GM19467 (cell line): ENCODE results near the gene SLC43A3.
"Not testable (repeated sequence)": the region's sequence is repeated elsewhere in the genome, so short reads cannot be mapped to it uniquely, and the experiment has no call there.

Experiments used
- ATAC-seq: cut with Tn5 transposase; IDR thresholded peaks from one replicate; pipeline ENCODE4 v1.9.1; 2021; ENCODE audit warnings: mild to moderate bottlenecking, moderate library complexity; ENCODE audit not compliant: unreplicated experiment

The SLC43A3 gene

DNA sequence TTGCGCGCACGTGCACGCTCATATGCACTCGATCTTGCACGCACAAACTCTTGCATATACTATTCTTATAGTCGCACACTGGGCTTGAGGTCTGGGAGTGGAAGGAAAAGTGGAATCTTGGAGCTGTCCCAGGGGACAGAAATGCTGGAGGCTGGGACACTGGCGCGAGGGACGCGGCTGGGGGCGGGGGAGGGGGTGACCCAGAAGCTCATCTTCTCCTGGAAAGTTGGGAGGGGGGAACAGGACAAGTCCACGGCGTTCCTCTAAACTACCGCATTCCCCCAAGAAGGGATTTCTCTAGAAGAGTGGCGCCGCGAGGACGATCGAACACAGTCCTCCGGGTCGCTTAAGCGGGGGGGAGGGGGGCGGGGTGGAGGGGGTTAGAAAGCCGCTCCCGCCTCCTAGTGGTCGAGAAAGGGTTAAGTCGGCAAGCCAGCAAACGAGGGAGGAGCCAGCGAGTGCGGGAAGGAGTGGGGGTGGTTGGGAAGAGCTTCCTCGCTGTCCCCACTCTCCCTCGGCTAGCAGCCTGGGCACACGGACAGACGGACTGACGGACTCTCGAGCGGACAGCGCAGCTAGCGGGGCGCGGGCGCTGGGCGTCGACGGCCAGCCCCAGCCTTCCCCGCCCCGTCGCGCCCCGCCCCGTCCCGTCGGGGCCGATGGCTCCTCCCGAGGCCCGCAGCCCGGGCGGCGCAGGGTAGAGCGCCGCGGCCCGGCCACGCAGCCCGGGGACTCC, 33.3 kb upstream of the SLC43A3 start, which contains the start of gene RTN4RL2:
TSS of gene RTN4RL2 (plus strand) at position 507 of the 736 bp plus-strand sequence. CDS start 338 bp downstream, outside the sequence.
- no peak for ATAC-seq

DNA sequence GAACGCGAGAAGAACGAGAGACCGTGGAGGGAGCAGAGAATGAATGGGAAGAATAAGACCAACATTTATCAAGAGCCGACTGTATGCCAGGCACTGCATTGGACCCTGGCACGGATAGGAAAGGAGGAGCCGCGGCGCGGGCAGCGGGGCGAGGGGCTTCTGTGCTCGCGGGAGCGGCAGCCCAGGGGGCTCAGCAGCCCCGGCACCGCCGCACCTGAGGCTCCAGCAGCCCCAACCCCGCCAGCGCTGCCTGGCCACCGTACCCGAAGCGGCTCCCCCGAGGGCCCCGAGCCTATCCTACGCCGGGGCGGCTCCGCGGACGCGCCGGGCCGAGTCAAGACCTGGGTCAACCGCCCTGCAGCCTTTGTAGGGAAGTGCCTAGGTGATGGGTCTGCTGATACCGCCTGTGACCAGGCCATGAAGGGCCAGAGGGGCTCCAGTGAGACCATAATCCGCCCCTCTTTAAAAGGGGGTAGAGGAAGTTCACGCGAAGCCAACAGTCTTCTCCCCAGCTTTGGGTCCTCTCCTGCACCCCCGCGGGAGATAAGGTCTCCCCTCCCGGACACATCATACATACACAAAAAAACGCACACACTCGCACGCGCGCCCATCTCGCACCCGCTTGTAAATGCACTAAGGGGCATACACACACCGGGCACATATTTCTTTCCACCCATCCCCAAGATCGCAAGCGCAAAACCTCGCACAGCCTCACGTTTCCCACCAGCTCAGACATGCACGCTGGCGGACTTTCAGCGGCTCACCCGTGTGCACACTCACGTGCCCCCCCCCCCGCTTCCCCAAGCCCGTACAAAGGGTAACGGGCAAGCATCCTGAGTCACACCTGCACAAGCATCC, 32.5 kb upstream of the SLC43A3 start:
- no peak for ATAC-seq

DNA sequence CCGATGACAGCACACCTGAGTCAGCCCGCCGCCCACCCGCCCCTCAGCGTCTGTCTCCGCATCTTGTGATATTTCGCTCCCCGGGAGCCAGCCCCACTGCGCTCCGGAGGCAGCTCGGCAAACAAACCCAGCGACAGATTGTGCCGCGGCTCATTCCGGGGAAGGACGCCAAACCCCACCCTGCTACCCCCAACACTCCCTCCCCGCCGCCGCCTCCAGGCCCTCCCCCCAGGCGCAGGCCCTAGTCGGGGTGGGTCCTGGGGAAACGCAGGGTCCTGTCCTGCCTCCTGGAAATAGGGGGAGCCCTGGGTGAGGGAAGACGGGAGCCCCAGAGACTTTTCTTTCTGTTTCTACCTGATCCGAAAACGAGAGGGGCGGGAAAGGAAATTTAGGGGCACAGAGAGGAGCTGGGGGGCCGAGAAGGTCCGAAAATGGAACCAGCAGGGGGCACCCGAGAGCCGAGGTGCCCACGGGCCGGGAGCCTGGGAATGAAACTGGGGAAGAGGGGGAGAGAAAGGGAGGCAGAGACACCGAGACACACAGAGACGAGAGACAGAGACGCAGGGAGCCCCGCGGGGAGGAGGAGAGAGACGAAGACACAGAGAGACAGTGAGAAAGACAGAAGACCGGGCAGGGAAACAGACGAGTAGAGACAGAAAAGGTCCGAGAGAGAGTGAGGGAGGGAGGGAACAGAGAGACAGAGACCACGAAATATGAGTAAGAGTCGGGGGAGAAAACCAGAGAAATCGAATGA, 31.7 kb upstream of the SLC43A3 start:
- no peak for ATAC-seq

DNA sequence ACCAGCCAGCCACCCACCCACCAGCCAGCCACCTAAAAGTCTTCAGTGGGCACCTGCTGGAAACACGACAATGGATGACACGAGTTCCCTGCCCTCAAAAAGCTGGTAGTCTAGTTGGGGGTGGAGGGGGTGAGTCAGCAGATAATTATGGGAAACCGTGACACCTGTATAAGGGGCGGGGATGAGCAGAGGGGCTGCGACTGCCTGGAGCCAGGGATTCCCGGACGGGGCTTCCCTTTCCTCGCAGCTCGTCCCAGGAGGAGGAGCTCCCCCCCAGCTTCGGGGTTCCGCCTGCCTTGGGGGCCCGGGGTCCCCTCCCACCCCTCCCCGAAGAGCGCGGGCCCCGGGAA, 31.1 kb upstream of the SLC43A3 start:
- ATAC-seq = no peak

DNA sequence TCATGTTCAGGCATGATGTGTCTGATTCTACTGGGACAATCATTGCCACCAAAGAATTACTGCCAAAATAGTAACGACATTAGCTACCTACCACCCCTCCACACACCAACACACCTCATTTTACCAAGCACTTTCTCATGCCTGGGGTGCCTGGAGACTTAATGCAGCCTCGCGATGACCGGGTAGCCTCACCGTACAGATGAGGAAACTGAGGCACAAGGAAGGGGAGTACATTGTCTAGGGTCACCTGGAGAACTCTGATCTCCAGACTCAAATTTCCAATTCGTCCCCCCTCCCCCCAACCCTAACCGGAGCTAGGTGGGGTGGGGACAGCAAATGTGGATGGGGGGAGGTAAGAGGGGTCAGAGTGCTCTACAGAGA, 30.7 kb upstream of the SLC43A3 start:
- ATAC-seq = peak; percentile 27

DNA sequence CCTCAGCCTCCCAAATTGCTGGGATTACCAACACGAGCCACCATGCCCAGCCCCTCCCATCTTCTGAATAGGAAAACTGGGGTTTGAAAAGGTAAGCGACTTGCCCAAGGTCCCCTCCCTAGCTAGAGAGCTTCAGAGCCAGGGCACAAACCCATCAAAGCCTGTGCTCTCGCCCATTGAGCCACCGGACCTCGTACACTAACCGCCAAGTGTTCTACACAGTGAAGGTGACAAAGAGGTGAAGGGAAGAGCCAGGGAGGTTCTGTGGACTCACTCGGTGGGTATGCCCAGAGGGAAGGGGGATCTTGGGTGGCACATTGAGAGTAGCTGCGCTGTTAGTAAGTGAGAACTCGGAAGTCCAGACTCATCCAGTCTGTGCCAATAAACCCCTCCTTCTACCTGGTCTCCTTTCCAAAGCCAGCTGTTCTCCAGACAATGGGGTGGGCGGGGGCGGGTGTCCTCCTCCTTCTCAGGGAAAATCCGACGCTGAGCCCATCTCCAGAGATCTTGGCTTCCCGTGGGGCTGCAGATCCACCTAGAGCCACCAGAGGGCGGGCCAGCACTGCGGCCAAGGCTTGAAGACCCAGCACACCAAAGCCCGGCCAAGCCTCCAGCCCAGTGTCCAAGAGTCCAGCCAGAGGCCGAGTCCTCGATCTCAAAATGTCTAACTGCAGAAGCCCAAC, 30.2 kb upstream of the SLC43A3 start:
- ATAC-seq = peak; percentile 64

DNA sequence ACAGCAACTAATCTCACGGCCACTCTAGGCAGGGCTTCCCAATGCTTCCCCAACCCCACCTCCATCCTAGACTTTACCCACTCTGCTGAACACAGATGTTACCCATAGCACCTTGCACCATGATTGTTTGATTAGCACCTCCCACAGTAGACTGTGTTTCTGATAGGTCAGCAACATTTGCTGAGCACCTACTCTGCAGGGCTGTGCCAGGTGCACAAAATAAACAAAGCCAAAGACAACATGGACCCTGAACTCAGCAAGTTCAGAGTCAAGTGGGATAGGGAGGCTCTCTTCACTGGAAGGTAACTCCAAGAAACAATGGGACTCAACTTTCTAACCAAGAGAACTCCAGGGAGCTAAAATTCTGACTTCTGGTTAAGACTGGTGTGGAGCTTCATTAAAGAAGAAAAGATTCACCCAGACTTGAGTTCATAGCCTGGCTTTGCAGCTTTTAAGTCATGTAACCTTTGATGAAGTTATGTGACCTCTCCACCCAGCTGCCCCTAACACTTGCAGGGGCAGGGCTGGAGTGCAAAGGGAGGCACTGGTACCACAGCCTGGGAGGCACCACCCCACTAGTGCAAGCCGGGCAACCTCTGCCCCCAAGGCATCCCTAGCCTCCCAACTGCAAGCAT, 26.7 kb upstream of the SLC43A3 start:
- ATAC-seq = no peak

DNA sequence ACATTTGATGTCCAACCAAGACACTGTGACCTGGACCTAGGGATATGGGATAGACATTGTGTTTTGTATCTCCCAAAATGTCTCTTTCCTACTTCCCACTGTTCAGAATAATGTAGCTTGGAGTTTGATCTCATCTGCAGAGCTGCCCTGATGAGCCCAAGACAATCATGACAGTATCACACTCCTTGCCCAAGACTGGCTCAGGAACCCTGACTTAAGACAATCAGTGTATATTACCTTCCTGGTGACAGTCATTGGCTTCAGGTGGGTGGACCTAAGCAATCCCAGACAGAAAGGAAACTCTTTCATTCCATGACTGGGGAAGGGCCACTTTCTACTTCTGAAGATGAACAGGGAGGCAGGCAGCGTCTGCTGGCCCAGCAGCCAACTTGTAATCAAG, 19.1 kb upstream of the SLC43A3 start:
- no peak for ATAC-seq

DNA sequence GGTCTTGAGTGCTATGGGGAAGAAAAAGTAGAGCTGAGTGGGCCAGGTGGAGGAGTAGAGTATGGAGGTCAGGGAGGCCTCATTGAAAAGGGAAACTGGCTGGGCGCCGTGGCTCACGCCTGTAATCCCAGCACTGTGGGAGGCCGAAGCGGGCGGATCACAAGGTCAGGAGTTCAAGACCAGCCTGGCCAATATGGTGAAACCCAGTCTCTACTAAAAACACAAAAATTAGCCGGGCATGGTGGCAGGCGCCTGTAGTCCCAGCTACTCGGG, 18.1 kb upstream of the SLC43A3 start:
- ATAC-seq = not testable (repeated sequence)

DNA sequence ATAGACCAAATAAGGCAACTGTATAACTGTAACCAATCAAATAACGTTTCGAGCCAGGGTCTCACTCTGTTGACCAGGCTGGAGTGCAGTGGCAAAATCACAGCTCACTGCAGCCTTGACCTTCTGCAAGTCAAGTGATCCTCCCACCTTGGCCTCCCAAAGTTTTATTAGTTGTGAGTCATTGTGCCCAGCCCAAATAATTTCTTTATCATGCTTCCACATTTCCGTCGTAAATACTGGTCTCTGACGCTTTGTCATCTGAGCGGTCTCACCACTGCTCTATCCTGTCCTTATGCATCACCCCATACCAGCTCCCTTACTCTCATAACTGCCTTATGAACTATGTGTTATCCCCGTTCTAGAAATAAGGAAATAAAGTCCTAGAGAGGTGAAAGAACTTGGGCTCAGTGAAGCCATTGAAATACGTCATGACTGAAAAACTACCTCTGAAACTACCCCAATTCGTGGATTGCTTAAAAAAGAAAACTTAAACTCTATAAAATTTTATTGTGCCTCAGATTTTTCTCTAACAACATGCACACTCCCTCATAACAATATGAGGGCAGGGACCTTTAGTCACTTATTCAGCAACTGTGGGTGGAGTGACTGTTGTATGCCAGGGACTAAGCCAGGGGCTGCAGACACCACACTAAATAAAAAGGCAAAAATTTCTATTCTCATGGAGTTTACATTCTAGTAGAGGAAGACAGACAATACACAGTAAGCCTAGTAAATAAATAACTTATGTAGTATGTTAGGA, 17.6 kb upstream of the SLC43A3 start:
- ATAC-seq = no peak

DNA sequence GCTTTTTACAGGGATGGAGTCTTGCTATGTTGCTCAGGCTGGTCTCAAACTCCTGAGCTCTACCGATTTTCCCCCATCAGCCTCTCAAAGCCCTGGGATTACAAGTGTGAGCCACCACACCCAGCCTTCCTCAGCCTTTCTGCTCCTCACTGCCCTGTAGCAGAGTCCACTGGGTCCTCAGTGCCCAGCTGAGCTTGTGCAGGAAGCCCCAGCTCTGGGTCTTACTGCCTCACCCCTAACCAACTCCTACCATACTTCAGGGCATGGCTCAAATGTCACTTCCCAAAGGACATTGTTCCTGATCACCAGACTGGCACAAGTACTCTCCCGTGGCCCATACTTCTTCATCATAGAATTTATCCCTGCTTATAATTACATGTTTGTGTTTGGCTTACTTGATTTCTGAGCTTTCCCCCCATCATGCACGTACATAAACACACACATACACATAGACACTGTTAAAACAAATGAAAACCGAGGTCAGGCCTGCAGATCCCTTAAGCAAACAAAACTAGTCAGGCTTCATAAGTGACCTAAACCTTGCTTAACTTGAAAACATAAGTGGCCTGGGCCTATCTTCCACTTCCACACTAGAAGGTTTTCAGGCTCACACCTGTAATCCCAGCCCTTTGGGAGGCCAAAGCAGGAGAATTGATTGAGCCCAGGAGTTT, 14.0 kb upstream of the SLC43A3 start:
- no peak for ATAC-seq

DNA sequence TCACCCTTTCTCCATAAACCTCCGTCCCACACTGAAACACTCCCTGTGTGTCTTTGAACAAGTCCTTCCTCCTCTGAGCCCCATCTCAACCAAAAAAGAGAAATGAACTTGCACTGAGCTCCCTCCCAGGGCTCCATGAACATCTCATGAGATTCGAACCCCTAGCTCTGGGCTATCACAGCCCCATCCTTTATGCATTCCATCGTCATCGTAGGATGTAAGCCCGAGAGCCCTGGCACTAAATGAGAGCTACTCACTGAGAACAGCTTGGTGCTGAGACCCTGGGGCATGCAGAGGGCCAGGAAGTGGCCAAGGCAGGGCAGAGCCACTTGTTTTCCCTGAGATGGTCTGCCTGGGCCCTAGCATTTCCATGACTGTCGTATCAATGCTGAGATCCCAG, 12.9 kb upstream of the SLC43A3 start:
- no peak for ATAC-seq

DNA sequence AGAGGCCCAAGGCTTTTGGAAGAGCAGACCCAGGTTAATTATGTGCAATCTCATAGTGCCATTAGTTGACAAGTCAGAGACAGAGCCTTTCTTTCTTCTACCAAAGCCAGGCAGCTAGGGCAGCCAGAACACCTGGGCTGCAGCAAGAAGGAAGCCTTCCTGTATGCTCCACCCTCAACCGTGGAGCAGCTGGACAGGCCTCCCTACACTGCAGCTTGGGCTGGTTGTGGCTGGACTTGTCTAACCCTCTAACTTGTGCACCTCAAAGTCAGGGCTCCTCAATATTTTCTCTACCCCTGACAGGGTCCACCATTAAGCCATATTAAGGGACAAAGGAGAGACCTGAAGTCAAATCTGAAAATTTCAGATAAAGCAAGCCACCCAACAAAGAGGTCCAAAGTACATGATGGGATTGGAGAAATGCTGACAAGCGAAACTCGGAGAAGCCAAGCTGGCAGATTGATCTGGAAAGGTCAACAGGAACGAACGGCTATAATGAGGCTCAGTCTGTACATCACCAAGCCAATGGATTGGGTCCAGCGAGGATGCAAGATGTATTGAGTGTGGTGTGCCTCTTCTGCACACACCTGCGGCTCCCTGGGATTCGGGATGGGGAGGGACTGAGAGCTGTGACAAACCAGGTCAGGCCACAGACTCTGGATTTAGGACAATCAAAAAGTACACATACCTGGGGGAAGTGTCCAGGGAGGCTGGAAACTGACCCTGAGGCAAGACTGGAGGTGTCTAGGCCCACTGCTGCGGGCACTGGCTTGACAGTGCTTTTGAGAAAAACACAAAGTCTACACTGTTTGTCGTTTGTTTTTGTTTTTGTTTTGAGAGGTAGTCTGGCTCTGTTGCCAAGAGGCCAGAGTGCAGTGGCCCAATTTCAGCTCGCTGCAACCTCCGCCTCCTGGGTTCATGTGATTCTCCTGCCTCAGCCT, 11.7 kb upstream of the SLC43A3 start:
- no peak for ATAC-seq

DNA sequence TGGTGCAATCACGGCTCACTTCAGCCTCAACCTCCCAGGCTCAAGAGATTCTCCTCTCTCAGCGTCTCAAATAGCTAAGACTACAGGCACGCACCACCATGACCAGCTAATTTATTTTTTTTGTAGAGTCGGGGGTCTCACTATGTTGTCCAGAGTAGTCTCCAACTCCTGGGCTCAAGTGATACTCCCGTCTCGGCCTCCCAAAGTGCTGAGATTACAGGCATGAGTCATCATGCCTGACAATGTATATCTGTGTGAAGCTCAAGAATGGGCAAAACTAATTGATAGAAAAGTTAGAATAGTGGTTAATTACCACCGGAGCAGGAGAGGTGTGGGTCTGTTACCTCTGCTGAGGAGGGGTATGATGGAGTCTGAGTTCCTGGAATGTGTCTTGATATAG, 9.1 kb upstream of the SLC43A3 start:
- ATAC-seq = no peak

DNA sequence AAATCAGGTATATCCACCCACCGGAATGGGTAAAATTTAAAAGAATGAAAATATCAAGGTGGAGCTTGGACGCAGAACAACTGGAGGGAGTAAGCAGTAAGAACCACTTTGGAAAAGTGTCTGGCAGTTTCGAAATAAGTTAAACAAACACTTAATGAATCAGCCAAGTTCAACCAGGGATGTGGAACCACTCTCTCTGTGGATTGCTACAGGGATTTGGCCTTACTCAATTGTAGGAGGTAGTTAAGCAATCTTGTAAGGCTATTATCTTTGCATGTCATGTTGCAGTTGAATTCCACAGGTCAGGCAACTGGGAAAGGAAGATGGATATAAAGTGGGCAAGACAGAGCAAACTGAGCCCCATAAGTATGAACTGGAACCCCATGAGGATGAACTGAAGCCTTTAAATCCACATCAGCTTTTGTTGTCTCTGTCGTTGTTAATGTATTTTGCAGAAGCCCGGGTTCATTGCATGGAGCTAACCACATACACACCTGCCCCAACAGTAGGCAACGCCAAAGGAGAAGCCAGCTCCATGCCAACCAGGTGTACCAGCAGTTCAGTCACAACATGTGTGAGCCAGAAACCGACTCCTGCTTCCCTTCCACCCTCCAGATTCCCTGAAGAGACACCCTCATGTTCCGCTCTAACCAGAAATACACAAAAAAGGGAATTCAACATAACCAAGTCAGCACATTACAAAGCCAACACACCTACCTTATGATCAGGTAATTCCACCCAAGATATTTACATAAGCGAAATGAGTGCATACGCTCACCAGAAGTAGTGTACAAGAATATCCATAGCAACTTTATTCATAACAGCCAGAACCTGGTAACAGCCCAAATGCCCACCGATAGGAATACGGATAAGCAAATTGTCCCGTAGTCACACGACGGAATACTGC, 8.0 kb upstream of the SLC43A3 start:
- ATAC-seq = no peak

DNA sequence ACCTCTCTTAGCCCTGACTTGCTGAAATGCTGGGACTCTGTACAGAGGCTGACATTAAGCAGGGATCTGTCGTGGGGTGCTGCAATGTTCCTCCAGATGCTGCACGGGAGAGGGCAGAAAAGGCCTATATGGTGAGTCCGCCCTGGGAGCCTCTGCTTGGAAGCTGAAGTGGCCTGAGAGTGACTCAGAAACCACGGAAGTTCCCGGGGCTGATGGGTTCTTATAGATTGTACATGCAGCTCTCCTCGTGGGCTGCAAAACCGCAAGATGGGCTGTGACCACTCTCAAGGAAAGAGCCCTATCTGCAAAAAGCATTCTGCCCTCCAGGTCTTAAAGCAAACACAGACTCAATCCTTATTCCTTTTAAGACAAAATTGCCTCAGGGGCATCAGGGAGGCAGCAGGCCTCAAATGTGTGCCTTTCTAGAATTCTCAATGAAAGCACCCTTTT, 5.8 kb upstream of the SLC43A3 start:
- ATAC-seq = no peak

DNA sequence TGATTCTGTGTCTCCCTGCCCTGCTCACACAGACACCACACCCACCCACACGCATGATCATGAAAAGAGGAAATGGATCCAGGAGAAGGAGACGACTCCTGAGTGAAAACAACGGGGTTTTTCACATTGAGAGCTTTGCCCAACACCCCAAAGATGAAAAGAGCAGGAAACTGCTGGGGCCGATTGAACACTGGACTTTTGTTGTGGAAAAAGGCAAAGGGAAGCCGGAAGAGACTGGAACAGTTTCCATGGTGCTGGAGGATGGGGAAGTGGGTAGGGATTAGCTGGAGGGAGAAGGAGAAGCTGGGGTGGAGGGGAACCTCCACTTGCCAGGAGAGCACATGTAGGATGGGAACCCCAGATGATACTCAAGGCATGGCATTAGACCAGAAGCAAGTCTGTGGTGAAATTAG, 5.2 kb upstream of the SLC43A3 start:
- no peak for ATAC-seq
